GM12873 (cell line): ENCODE measurements around the gene HSF4.

ENCODE experiments used
- TF ChIP-seq, protein P1 (sequence below): IDR thresholded peaks from 2 replicates; pipeline ENCODE4 v1.5.1; 2012; ENCODE audit warnings: low read depth, mild to moderate bottlenecking, moderate library complexity, low read length, control low read depth; ENCODE audit not compliant: insufficient read depth; ENCODE audit errors: missing control alignments

HSF4 gene

DNA sequence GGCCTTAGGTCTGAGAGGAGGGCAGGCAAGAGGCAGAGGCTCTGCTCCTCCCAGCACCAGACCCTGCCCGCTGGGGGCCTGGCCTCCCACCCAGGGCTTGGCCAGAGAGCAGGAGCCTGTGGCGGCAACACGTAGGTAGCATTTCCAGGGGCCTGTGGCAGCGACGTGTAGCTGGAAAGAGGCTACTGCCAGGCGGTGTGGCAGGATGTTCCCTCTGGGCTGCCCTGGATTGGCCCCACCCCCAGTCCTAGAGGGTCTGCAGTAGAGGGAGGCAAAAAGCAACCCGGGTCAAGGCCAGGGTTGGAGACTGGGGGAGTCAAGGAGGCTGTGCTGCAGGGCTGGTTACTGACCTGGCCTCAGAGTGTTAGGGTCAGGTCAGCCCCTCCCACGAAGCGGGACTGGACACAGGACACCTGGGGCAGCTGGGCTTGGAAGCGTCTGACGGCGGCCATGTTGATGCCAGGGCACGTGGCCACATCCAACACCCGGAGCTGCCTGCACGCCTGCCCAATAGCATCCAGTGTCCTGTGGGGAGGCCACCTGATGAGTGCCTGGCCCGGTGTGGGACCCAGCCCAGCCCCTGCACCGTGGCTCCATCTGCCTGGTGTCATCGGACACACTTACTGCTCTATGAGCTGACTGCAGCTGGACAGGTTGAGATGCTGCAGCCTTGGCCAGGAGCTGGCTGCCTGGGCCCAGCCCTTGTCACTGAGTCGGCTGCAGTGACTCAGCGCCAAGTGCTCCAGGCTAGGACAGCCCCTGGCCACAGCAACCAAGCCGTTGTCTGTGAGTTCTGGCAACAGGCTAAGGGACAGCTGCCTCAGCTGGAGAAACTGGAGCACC is 42.9 kb downstream of the HSF4 start:
- TF ChIP-seq, protein P1, sequence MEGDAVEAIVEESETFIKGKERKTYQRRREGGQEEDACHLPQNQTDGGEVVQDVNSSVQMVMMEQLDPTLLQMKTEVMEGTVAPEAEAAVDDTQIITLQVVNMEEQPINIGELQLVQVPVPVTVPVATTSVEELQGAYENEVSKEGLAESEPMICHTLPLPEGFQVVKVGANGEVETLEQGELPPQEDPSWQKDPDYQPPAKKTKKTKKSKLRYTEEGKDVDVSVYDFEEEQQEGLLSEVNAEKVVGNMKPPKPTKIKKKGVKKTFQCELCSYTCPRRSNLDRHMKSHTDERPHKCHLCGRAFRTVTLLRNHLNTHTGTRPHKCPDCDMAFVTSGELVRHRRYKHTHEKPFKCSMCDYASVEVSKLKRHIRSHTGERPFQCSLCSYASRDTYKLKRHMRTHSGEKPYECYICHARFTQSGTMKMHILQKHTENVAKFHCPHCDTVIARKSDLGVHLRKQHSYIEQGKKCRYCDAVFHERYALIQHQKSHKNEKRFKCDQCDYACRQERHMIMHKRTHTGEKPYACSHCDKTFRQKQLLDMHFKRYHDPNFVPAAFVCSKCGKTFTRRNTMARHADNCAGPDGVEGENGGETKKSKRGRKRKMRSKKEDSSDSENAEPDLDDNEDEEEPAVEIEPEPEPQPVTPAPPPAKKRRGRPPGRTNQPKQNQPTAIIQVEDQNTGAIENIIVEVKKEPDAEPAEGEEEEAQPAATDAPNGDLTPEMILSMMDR, result no peak

DNA sequence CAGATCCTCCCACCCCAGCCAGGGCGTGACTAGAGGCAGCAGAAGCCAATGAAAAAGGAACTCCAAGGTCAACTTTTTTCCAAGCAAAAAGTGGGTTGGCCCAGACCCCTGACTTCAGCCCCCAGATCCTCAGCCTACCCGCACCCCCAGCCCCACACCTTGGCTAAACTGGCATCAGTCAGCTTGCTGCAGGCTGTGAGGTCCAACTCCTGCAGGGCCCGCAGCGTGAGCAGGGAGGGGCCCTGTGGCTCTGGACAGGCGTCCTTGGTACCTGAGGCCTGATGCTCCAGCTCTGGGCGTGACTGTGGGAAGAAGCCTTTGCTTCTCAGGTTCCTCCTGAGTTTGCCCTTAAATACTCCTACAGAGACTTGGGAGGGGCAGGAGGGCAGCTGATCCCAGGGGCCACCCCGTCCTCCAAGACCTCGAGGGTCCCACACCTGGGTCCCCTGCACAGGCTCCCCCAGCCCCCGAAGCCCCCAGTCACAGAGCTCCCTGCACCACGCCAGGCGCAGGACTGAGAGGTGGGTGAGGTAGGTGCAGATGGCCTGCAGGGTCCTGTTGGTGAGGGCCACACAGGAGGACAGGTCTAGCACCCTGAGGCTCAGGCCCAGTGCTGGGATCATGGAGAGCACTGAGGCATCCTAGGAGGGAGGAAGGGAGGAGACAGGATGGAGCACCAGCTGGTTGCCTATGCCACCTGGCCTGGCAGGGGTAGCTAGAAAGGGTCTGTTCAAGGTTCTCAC is 43.8 kb downstream of the HSF4 start:
- TF ChIP-seq, protein P1, result no peak

DNA sequence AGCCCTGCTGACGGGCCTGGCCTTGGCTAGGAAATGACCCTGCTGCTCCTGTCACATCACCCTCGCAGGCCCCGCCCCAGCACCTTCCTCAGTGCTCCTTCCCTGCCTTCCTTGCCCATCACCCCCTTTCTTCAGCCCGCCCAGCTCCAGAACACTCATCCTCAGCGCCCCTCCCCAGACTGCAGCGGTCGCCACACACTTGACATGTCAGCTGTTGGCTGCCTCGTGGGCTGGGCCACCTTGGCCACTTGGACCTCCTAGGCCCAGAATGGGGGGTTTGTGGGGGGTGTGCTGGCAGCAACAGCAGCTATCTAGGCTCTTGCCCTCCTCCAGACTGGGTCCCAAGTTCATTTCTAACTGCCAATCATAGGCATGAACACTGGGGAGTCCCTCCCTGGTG is 45.0 kb downstream of the HSF4 start:
- TF ChIP-seq, protein P1, result no peak

DNA sequence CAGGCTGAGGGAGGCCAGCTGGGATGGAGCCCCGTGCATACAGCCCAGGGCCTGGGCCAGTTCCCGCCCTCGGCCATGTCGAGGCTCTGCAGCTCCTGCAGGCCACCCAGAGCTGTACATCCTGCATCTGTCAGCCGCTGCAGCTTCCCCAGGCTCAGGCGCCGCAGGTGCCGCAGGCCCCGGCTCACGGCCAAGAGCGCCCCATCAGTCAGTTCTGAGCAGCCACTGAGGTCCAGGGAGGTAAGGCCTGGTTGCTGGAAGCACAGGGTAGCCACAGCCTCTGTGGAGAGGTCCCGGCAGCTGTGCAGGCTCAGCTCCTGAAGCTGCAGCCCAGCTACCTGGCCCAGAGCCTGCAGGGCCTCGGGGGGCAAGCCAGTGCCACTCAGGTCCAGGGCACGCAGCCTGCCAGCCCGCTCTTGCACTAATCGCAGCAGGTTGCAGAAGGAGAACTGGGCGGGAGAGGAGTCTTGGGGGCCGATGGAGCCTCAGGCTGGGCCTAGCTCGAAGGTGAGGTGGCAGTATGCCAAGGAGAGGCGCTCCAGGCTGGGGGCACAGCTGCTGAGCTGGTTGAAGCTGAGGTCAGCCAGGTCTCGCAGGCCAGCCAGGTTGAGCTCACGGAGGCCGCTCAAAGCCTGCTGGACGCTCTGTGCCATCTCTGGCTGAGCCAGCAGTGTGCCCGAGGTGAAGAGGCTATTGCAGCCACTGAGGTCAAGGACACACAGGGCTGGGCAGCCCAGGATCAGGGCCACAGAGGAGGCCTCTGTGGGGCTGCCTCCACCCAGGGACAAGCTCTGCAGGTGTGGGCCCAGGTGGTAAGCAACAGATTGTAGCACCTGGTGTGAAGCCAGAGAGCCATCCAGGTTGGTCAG is 45.8 kb downstream of the HSF4 start:
- TF ChIP-seq, protein P1, result no peak

DNA sequence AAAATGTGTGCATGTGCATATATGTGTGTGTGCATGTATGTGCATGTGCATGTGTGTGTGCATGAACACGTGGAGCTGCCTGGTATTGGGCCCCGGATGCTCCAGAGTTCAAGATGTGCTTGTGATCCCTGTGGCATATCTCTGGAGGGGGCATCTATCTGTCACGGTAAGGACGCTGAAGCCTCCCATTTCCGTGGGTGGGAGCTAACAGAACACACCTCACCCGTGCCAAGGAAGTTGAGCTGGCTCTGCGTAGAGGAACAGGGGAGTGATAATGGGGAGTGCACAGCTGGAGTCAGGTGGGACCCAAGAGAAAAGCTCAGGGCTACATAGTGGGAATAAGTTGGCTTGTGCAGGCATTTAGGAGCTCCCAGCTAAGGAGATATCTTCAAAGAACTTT is 47.1 kb downstream of the HSF4 start:
- TF ChIP-seq, protein P1, result no peak

DNA sequence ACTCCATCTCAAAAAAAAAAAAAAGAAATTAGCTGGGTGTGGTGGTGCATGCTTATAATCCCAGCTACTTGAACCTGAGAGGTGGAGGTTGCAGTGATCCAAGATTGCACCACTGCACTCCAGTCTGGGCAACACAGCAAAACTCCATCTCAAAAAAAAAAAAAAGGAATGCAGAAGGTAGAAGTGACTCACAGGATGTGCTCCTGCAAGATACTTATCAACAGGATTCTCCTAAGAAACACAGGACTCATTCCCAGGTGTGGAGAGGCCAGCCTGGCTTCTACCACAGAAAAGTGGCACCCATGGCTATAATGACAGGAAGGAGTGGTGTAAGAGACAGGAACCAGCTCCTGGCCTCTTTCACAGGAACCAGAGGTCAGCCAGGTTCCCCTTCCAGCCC is 48.2 kb downstream of the HSF4 start:
- TF ChIP-seq, protein P1, result no peak
